H1 (cell line): ENCODE results near the gene OPN5. TPM values are rescaled to one million over a fixed set of nuclear protein-coding genes. Genes with fewer than 3 reads are reported as not detected.

ENCODE experiments used
- CTCF ChIA-PET: fragments of 300-600 bp; sonication (Branson Sonifier 250); formaldehyde crosslinking; loops from one replicate; lab custom pipeline; 2021; ENCODE audit not compliant: partially characterized antibody; lab: Charles Lee
- POLR2A ChIA-PET: fragments of 300-600 bp; sonication (Branson Sonifier 250); formaldehyde crosslinking; loops from one replicate; lab custom pipeline; 2021; ENCODE audit warnings: inconsistent platforms; ENCODE audit not compliant: partially characterized antibody; lab: Charles Lee
- DNase-seq, 2 experiments: peaks; one replicate each; pipeline versions ENCODE4 v3.0.0 to v3.0.0-alpha.2; 2010 to 2022; ENCODE audit warnings: low spot score in 2 of 2, low read depth in 1 of 2, mixed read lengths in 1 of 2
- FAIRE-seq: peaks from 2 replicates; lab custom pipeline; 2011; peaks lifted over from hg19 to GRCh38; lab: Jason Lieb, UNC
- H2AFZ ChIP-seq: 2 replicates; pipeline ENCODE4 v1.8.1; 2012; ENCODE audit warnings: low read length, inconsistent platforms
- H2AK5ac ChIP-seq: 2 replicates; pipeline ENCODE4 v1.6.1; 2013; ENCODE audit warnings: low read depth, low read length
- H2BK120ac ChIP-seq: replicated peaks from 2 replicates; pipeline ENCODE3; 2013; ENCODE audit warnings: low read depth, low read length, inconsistent platforms
- H2BK12ac ChIP-seq: 2 replicates; pipeline ENCODE4 v1.6.1; 2013; ENCODE audit warnings: low read depth, low read length
- H2BK15ac ChIP-seq: 2 replicates; pipeline ENCODE4 v1.6.1; 2013; ENCODE audit warnings: low read length
- H2BK20ac ChIP-seq: 2 replicates; pipeline ENCODE4 v1.6.1; 2013; ENCODE audit warnings: low read length
- H2BK5ac ChIP-seq: 2 replicates; pipeline ENCODE4 v1.6.1; 2013; ENCODE audit warnings: low read depth, low read length
- H3K14ac ChIP-seq: 2 replicates; pipeline ENCODE4 v1.6.1; 2013; ENCODE audit warnings: inconsistent platforms; ENCODE audit not compliant: insufficient read length
- H3K18ac ChIP-seq: 2 replicates; pipeline ENCODE4 v1.6.1; 2013; ENCODE audit warnings: low read length; ENCODE audit errors: extremely low read depth
- H3K23ac ChIP-seq: 2 replicates; pipeline ENCODE4 v1.6.1; 2013; ENCODE audit warnings: inconsistent platforms; ENCODE audit not compliant: insufficient read length
- H3K23me2 ChIP-seq: 2 replicates; pipeline ENCODE4 v1.6.1; 2013; ENCODE audit warnings: low read depth, low read length
- H3K27ac ChIP-seq: 2 replicates; pipeline ENCODE4 v1.6.1; 2011; ENCODE audit warnings: low read depth, low read length, inconsistent platforms
- H3K27me3 ChIP-seq, 4 experiments: replicated peaks in 1 of 4; 1 replicate in 1 of 4; 2 replicates in 3 of 4; pipeline versions ENCODE4 v1.6.1 to v1.8.1; 2011 to 2013; ENCODE audit warnings: low read length in 3 of 4, mild to moderate bottlenecking in 3 of 4, inconsistent platforms in 2 of 4, mixed read lengths in 2 of 4, moderate library complexity in 1 of 4; ENCODE audit not compliant: control insufficient read depth in 3 of 4, insufficient read depth in 3 of 4; ENCODE audit errors: extremely low read depth in 1 of 4
- H3K36me3 ChIP-seq, 4 experiments: 2 replicates each; pipeline versions ENCODE4 v1.6.1 to v1.8.1; 2011 to 2013; ENCODE audit warnings: mild to moderate bottlenecking in 4 of 4, low read length in 3 of 4, moderate library complexity in 2 of 4, control low read depth in 1 of 4, inconsistent platforms in 1 of 4; ENCODE audit not compliant: insufficient read depth in 4 of 4, control insufficient read depth in 2 of 4
- H3K4ac ChIP-seq: replicated peaks from 2 replicates; pipeline ENCODE3; 2013; ENCODE audit warnings: low read length, low read depth, mixed read lengths, inconsistent platforms; ENCODE audit not compliant: insufficient read length
- H3K4me1 ChIP-seq, 4 experiments: replicated peaks in 1 of 4; 1 replicate in 1 of 4; 2 replicates in 3 of 4; pipeline versions ENCODE4 v1.6.1 to v1.8.1; 2011 to 2013; ENCODE audit warnings: low read length in 3 of 4, inconsistent platforms in 2 of 4, mixed read lengths in 1 of 4; ENCODE audit not compliant: insufficient read depth in 4 of 4, control insufficient read depth in 3 of 4
- H3K4me2 ChIP-seq, 2 experiments: 2 replicates each; pipeline versions ENCODE4 v1.6.1 to v1.8.1; 2011 to 2013; ENCODE audit warnings: low read depth in 2 of 2, low read length in 2 of 2, control low read depth in 1 of 2, inconsistent platforms in 1 of 2, mild to moderate bottlenecking in 1 of 2; ENCODE audit not compliant: insufficient read depth in 1 of 2
- H3K4me3 ChIP-seq, 4 experiments: fragments of 200-600, 300-600 bp in 1 of 4; sonication (generic), shearing (Covaris generic), sonication (Bioruptor Twin) in 1 of 4; 2 replicates each; pipeline versions ENCODE4 v1.5.1 to v1.8.1; 2011 to 2016; ENCODE audit warnings: low read length in 4 of 4, low read depth in 3 of 4, control low read depth in 2 of 4, inconsistent platforms in 2 of 4, mild to moderate bottlenecking in 2 of 4, mixed read lengths in 1 of 4, moderate library complexity in 1 of 4; ENCODE audit not compliant: insufficient read depth in 2 of 4; ENCODE audit errors: extremely low read depth in 1 of 4
- H3K56ac ChIP-seq: replicated peaks from 2 replicates; pipeline ENCODE3; 2013; ENCODE audit warnings: low read depth, mild to moderate bottlenecking, mixed read lengths, low read length, inconsistent platforms; ENCODE audit not compliant: insufficient read length
- H3K79me1 ChIP-seq: 2 replicates; pipeline ENCODE4 v1.6.1; 2013; ENCODE audit warnings: low read depth, low read length, control low read depth
- H3K79me2 ChIP-seq, 2 experiments: 2 replicates each; pipeline versions ENCODE4 v1.6.1 to v1.8.1; 2012 to 2013; ENCODE audit warnings: low read length in 2 of 2, mild to moderate bottlenecking in 2 of 2, inconsistent platforms in 1 of 2; ENCODE audit not compliant: insufficient read depth in 2 of 2, control insufficient read depth in 1 of 2
- H3K9ac ChIP-seq, 4 experiments: replicated peaks in 1 of 4; 1 replicate in 1 of 4; 2 replicates in 3 of 4; pipeline versions ENCODE4 v1.6.1 to v1.8.1; 2011 to 2013; ENCODE audit warnings: low read depth in 3 of 4, low read length in 3 of 4, control low read depth in 2 of 4, mild to moderate bottlenecking in 2 of 4, moderate library complexity in 2 of 4, inconsistent platforms in 1 of 4; ENCODE audit errors: extremely low read depth in 1 of 4
- H3K9me3 ChIP-seq, 2 experiments: 2 replicates each; pipeline versions ENCODE4 v1.6.1 to v1.8.1; 2012 to 2013; ENCODE audit warnings: mild to moderate bottlenecking in 2 of 2, moderate library complexity in 2 of 2, control low read depth in 1 of 2, inconsistent platforms in 1 of 2, low read depth in 1 of 2, low read length in 1 of 2, mixed read lengths in 1 of 2; ENCODE audit not compliant: insufficient read depth in 2 of 2
- H4K20me1 ChIP-seq, 2 experiments: replicated peaks in 1 of 2; 2 replicates each; pipeline versions ENCODE3 to v1.8.1; 2011 to 2013; ENCODE audit warnings: inconsistent platforms in 2 of 2, low read length in 2 of 2, mild to moderate bottlenecking in 1 of 2; ENCODE audit not compliant: insufficient read depth in 2 of 2, control insufficient read depth in 1 of 2
- H4K5ac ChIP-seq: 2 replicates; pipeline ENCODE4 v1.6.1; 2013; ENCODE audit warnings: low read length, low read depth, mixed read lengths, inconsistent platforms; ENCODE audit not compliant: insufficient read length
- H4K8ac ChIP-seq: 2 replicates; pipeline ENCODE4 v1.8.0; 2013; ENCODE audit warnings: mild to moderate bottlenecking, moderate library complexity, low read length, inconsistent platforms; ENCODE audit not compliant: insufficient read depth; ENCODE audit errors: extremely low read depth
- H4K91ac ChIP-seq: replicated peaks from 2 replicates; pipeline ENCODE3; 2013; ENCODE audit warnings: low read length, mixed read lengths, inconsistent platforms; ENCODE audit not compliant: insufficient read length
- CBX5 ChIP-seq: fragments of 300-800, 300-1000 bp; sonication (generic); IDR thresholded peaks from 2 replicates; pipeline ENCODE4 v1.7.1; 2016; ENCODE audit warnings: antibody characterized with exemption, low read length, low read depth
- GTF2F1 ChIP-seq: IDR thresholded peaks from 2 replicates; pipeline ENCODE4 v1.6.1; 2012; ENCODE audit warnings: low read depth, low read length, improper control_type of control experiment, borderline replicate concordance
- POLR2AphosphoS5 ChIP-seq: IDR thresholded peaks from 2 replicates; pipeline ENCODE4 v1.6.1; 2011; ENCODE audit warnings: low read depth, low read length
- POU5F1 ChIP-seq: IDR thresholded peaks from 2 replicates; pipeline ENCODE4 v1.6.1; 2011; ENCODE audit warnings: low read depth, mild to moderate bottlenecking, low read length, moderate library complexity
- RAD21 ChIP-seq, 2 experiments: IDR thresholded peaks in 1 of 2; conservative IDR thresholded peaks in 1 of 2; 2 replicates each; pipeline ENCODE4 v1.6.1; 2011; ENCODE audit warnings: low read depth in 2 of 2, low read length in 2 of 2, improper control_type of control experiment in 1 of 2, inconsistent platforms in 1 of 2, mild to moderate bottlenecking in 1 of 2, moderate library complexity in 1 of 2
- SAP30 ChIP-seq: fragments of 300-600 bp; sonication (generic); IDR thresholded peaks from 2 replicates; pipeline ENCODE4 v1.7.1; 2012; ENCODE audit warnings: low read length, moderate library complexity, mild to moderate bottlenecking, inconsistent platforms; ENCODE audit not compliant: insufficient read depth, insufficient replicate concordance
- SP4 ChIP-seq: IDR thresholded peaks from 2 replicates; pipeline ENCODE4 v1.6.1; 2012; ENCODE audit warnings: low read length, inconsistent platforms
- TAF1 ChIP-seq: IDR thresholded peaks from 2 replicates; pipeline ENCODE4 v1.6.1; 2011; ENCODE audit warnings: mild to moderate bottlenecking, low read depth, low read length
- USF2 ChIP-seq: IDR thresholded peaks from 2 replicates; pipeline ENCODE4 v1.6.1; 2011; ENCODE audit warnings: low read length, improper control_type of control experiment
- WGBS, 2 experiments: shearing (Covaris generic) in 1 of 2; methylation state at CpG; one replicate each; pipeline versions ENCODE4 v1.1.6 to v1.1.7; 2013 to 2015; ENCODE audit warnings: low lambda C conversion rate in 2 of 2, mixed read lengths in 2 of 2, inconsistent platforms in 1 of 2, low coverage in 1 of 2, missing lambda C conversion rate in 1 of 2; ENCODE audit not compliant: insufficient replicate concordance in 2 of 2, insufficient coverage in 1 of 2, insufficient read length in 1 of 2; ENCODE audit errors: extremely low coverage in 1 of 2, missing lambda C conversion rate in 1 of 2; 5-methylcytosine and 5-hydroxymethylcytosine counted together
- polyA plus RNA-seq, 7 experiments: library from polyadenylated mRNA; depleted of rRNA in 3 of 7; stranded (reverse) in 5 of 7; unstranded in 2 of 7; fragments of >200 nt in 5 of 7; fragments of 200-250 nt in 2 of 7; gene quantifications; 1 replicate in 5 of 7; 2 replicates in 1 of 7; 4 replicates in 1 of 7; pipeline versions ENCODE4 v1.2.1 to v1.2.3, GENCODE V29; 2011 to 2013; ENCODE audit warnings: missing spikeins in 2 of 7, mixed read lengths in 2 of 7
- total RNA-seq: library from RNA; stranded (reverse); fragmentation: NEBNext Ultra II Directional; extraction: Animal tissue kit (Norgen Biotek cat#: 25700); gene quantifications from 2 replicates; pipeline ENCODE4 v1.2.1, GENCODE V29; 2021
- TF ChIP-seq, protein P1 (sequence below), 3 experiments: IDR thresholded peaks; 1 replicate in 2 of 3; 2 replicates in 1 of 3; pipeline versions ENCODE4 v1.5.1 to v1.6.1; 2011; ENCODE audit warnings: low read length in 3 of 3, mild to moderate bottlenecking in 3 of 3, inconsistent platforms in 2 of 3, low read depth in 1 of 3, moderate library complexity in 1 of 3; ENCODE audit not compliant: insufficient read depth in 1 of 3; ENCODE audit errors: control extremely low read depth in 1 of 3

The OPN5 gene
- total and polyA plus RNA-seq, 2 of the 8 experiments (the other 6 are each of a cell fraction or from before 2014, with no cell fraction given): not detected

- Histone ChIP-seq H4K8ac (no peak overlapping the region), H3K23ac (no peak overlapping the region), H3K18ac (no peak overlapping the region), H2BK15ac (no peak overlapping the region), H2BK20ac (no peak overlapping the region), H2AK5ac (no peak overlapping the region), H4K20me1 (no peaks in the 10 kb centered on the region), H3K4me1 (no peaks in the 10 kb centered on the region), H3K9me3 (no peaks in the 10 kb centered on the region), H3K27ac (no peak overlapping the region), H3K14ac (no peak overlapping the region), H3K4me2 (no peak overlapping the region), H3K9ac (no peak overlapping the region), H3K36me3 (no peaks in the 10 kb centered on the region), H4K91ac (no peak overlapping the region), H3K23me2 (no peaks in the 10 kb centered on the region), H3K79me2 (no peaks in the 10 kb centered on the region), H2BK120ac (no peak overlapping the region), H3K4ac (no peak overlapping the region), H2BK5ac (no peak overlapping the region), H4K5ac (no peak overlapping the region), H3K4me3 (no peak overlapping the region), H2AFZ (no peak overlapping the region), H3K56ac (no peak overlapping the region), H3K27me3 (no peaks in the 10 kb centered on the region), H3K79me1 (no peaks in the 10 kb centered on the region), H2BK12ac (no peak overlapping the region)
- 83% methylated on average over 3 of the region's 3 CpGs; no CpG with 5 or more reads in 1 of the 2 experiments for WGBS, 2 experiments
- DNase-seq (no peak), FAIRE-seq (peak; percentile 69)
- ChIA-PET CTCF (interaction anchor here (0.6 to 2.1 kb wide), 11 partner anchors 9 to 665 kb away, joined by 3 to 18 read pairs (median 4); no protein-coding TSS in a partner anchor), POLR2A (no interaction called here)
- TF ChIP-seq TAF1 (no peak), POU5F1 (no peak), SP4 (no peak), POLR2AphosphoS5 (no peak), GTF2F1 (no peak), CBX5 (no peak), USF2 (no peak), SAP30 (no peak), RAD21 (IDR thresholded peaks at IDR 0.05 in 1 of 2, conservative IDR thresholded peaks at IDR 0.05 in 1 of 2; ENCODE audit: low read depth in 2 of 2, low read length in 2 of 2) (peak; percentile 40 to 64; a peak in 3 of 4 replicates)
- TF ChIP-seq, protein P1, sequence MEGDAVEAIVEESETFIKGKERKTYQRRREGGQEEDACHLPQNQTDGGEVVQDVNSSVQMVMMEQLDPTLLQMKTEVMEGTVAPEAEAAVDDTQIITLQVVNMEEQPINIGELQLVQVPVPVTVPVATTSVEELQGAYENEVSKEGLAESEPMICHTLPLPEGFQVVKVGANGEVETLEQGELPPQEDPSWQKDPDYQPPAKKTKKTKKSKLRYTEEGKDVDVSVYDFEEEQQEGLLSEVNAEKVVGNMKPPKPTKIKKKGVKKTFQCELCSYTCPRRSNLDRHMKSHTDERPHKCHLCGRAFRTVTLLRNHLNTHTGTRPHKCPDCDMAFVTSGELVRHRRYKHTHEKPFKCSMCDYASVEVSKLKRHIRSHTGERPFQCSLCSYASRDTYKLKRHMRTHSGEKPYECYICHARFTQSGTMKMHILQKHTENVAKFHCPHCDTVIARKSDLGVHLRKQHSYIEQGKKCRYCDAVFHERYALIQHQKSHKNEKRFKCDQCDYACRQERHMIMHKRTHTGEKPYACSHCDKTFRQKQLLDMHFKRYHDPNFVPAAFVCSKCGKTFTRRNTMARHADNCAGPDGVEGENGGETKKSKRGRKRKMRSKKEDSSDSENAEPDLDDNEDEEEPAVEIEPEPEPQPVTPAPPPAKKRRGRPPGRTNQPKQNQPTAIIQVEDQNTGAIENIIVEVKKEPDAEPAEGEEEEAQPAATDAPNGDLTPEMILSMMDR (IDR thresholded peaks at IDR 0.05; ENCODE audit: control extremely low read depth in 1 of 3, insufficient read depth in 1 of 3, low read depth in 1 of 3, low read length in 3 of 3): peak; percentile 15 to 58 (median 28); a peak in 2 of 4 replicates
Measured at GRCh38 chr6:47810885-47811284, 29.1 kb downstream of the OPN5 start.
